ENCODE measurements around the gene FZD1.

Gene FZD1

GRCh38 chr7:91280604-91281003 lies 16.4 kb downstream of the FZD1 start:
- Histone ChIP-seq H3K9me3 (ENCODE audit: severe bottlenecking) (no peaks in the 10 kb centered on the region), H3K27me3 (ENCODE audit: insufficient read depth, poor library complexity, severe bottlenecking) (no peaks in the 10 kb centered on the region), H3K27ac (ENCODE audit: poor library complexity, severe bottlenecking) (no peak overlapping the region), H3K4me3 (ENCODE audit: severe bottlenecking) (no peak overlapping the region), H3K36me3 (ENCODE audit: low read depth) (no peaks in the 10 kb centered on the region), H3K4me1 (ENCODE audit: insufficient read depth, poor library complexity, severe bottlenecking) (no peaks in the 10 kb centered on the region)
- TF ChIP-seq CTCF (IDR thresholded peaks at IDR 0.05; ENCODE audit: poor library complexity, severe bottlenecking), result no peak
- ATAC-seq (ENCODE audit: low read depth) (no peak), DNase-seq (ENCODE audit: low spot score) (no peak)

GRCh38 chr7:91285696-91286355 lies 21.6 kb downstream of the FZD1 start:
- Histone ChIP-seq H3K27me3 (ENCODE audit: insufficient read depth, poor library complexity, severe bottlenecking) (no peaks in the 10 kb centered on the region), H3K4me1 (ENCODE audit: insufficient read depth, poor library complexity, severe bottlenecking) (no peaks in the 10 kb centered on the region), H3K36me3 (ENCODE audit: low read depth) (no peaks in the 10 kb centered on the region), H3K27ac (ENCODE audit: poor library complexity, severe bottlenecking) (no peak overlapping the region), H3K9me3 (ENCODE audit: severe bottlenecking) (no peaks in the 10 kb centered on the region), H3K4me3 (ENCODE audit: severe bottlenecking) (no peak overlapping the region)
- TF ChIP-seq CTCF (IDR thresholded peaks at IDR 0.05; ENCODE audit: poor library complexity, severe bottlenecking), result no peak
- ATAC-seq (ENCODE audit: low read depth), result no peak
- DNase-seq (ENCODE audit: low spot score), result no peak

GRCh38 chr7:91286432-91286831 lies 22.2 kb downstream of the FZD1 start:
- Histone ChIP-seq H3K4me3 (ENCODE audit: severe bottlenecking) (no peak overlapping the region), H3K36me3 (ENCODE audit: low read depth) (no peaks in the 10 kb centered on the region), H3K27ac (ENCODE audit: poor library complexity, severe bottlenecking) (no peak overlapping the region), H3K4me1 (ENCODE audit: insufficient read depth, poor library complexity, severe bottlenecking) (no peaks in the 10 kb centered on the region), H3K9me3 (ENCODE audit: severe bottlenecking) (no peaks in the 10 kb centered on the region), H3K27me3 (ENCODE audit: insufficient read depth, poor library complexity, severe bottlenecking) (no peaks in the 10 kb centered on the region)
- ATAC-seq (ENCODE audit: low read depth) (no peak), DNase-seq (ENCODE audit: low spot score) (no peak)
- TF ChIP-seq CTCF (IDR thresholded peaks at IDR 0.05; ENCODE audit: poor library complexity, severe bottlenecking), result no peak

GRCh38 chr7:91287371-91288084 lies 23.3 kb downstream of the FZD1 start:
- no peaks in the 10 kb centered on the region for H3K9me3 ChIP-seq (ENCODE audit: severe bottlenecking)
- TF ChIP-seq CTCF (IDR thresholded peaks at IDR 0.05; ENCODE audit: poor library complexity, severe bottlenecking), result no peak
- H3K36me3 ChIP-seq (ENCODE audit: low read depth), result no peaks in the 10 kb centered on the region
- no peaks in the 10 kb centered on the region for H3K4me1 ChIP-seq (ENCODE audit: insufficient read depth, poor library complexity, severe bottlenecking)
- DNase-seq (ENCODE audit: low spot score) (no peak), ATAC-seq (ENCODE audit: low read depth) (no peak)
- H3K27me3 ChIP-seq (ENCODE audit: insufficient read depth, poor library complexity, severe bottlenecking), result no peaks in the 10 kb centered on the region
- H3K27ac ChIP-seq (ENCODE audit: poor library complexity, severe bottlenecking), result no peak overlapping the region
- H3K4me3 ChIP-seq (ENCODE audit: severe bottlenecking), result no peak overlapping the region
